ENCODE data around the gene ISCA2. TPM values are rescaled to one million over a fixed set of nuclear protein-coding genes. Genes with fewer than 3 reads are reported as not detected.

The ISCA2 gene
- total RNA-seq, 4 donors from 2014 or later = 7.9 to 14.7 (median 11.2) TPM

DNA sequence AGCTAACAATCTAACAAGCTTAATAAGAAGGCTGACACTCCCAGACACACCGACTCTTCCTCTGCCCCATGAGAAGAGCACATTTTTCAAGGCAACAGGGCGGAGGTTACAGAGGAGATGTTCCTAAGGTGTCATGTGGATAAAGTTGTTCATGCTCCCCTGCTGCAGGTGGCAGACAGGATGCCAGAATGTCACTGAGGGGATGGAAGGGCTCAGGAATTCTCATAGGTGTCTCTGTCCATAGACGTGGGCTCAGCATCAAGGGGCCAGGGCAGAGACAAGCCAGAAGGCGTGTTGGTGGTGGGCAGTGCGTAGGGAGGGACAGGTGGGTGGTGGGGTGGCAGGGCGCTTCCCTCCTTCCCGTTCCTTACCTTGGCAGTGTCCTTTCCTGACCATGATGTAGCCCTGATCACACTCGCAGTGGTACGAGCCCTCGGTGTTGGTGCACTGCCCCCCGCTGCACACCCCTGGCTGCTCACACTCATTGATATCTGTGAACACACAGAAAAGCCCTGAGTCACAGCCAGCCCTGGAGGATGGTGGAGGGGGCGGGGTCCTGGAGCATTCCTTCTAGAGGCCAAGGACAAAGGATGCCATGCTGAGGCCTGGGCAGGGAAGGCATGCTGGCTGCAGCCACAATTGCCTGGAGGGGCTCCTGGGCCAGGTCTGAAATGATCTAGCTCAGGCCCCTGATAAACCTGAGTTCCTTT lies 23.0 kb downstream of the ISCA2 start:
- TF ChIP-seq, protein P1, sequence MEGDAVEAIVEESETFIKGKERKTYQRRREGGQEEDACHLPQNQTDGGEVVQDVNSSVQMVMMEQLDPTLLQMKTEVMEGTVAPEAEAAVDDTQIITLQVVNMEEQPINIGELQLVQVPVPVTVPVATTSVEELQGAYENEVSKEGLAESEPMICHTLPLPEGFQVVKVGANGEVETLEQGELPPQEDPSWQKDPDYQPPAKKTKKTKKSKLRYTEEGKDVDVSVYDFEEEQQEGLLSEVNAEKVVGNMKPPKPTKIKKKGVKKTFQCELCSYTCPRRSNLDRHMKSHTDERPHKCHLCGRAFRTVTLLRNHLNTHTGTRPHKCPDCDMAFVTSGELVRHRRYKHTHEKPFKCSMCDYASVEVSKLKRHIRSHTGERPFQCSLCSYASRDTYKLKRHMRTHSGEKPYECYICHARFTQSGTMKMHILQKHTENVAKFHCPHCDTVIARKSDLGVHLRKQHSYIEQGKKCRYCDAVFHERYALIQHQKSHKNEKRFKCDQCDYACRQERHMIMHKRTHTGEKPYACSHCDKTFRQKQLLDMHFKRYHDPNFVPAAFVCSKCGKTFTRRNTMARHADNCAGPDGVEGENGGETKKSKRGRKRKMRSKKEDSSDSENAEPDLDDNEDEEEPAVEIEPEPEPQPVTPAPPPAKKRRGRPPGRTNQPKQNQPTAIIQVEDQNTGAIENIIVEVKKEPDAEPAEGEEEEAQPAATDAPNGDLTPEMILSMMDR (IDR thresholded peaks at IDR 0.05) = no peak
- TF ChIP-seq EP300 (IDR thresholded peaks at IDR 0.05) (no peak), POLR2AphosphoS5 (IDR thresholded peaks at IDR 0.05) (no peak), POLR2A (IDR thresholded peaks at IDR 0.05) (no peak)
- Histone ChIP-seq H3K9me3 (no peaks in the 10 kb centered on the region), H3K27me3 (no peaks in the 10 kb centered on the region), H3K27ac (no peak overlapping the region), H3K4me1 (peaks cover 9% of the 10 kb centered on the region), H3K4me3 (no peak overlapping the region), H3K36me3 (peaks cover 6% of the 10 kb centered on the region)
- WGBS = 83% methylated on average over 12 of the region's 12 CpGs
- no peak for DNase-seq (ENCODE audit: low spot score in 2 of 2)

DNA sequence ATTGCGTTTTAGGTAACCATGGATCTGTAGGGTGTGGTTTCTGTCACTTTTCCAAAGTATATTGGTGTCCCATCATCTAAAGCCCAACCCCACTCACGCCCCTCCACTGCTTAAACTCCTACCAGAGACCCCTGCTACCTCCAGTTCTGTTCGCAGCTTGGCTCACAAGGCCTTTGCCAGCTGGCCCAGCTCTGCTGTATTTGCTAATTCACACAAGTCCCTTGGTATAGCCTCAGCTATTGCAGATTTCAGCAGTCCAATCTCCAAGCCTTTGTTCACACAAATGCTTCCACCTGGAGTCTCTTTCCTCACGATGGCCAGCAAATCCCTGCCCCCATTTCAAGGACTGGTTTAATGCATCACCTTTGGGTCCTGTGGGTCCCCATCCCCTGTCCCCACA lies 24.2 kb downstream of the ISCA2 start:
- Histone ChIP-seq H3K27ac (no peak overlapping the region), H3K4me1 (peaks cover 9% of the 10 kb centered on the region), H3K4me3 (no peak overlapping the region), H3K27me3 (no peaks in the 10 kb centered on the region), H3K36me3 (peaks cover 11% of the 10 kb centered on the region), H3K9me3 (no peaks in the 10 kb centered on the region)
- 58% methylated on average over 4 of the region's 4 CpGs for WGBS
- no peak for DNase-seq (ENCODE audit: low spot score in 2 of 2)
- TF ChIP-seq EP300 (IDR thresholded peaks at IDR 0.05) (no peak), POLR2A (IDR thresholded peaks at IDR 0.05) (no peak), POLR2AphosphoS5 (IDR thresholded peaks at IDR 0.05) (no peak)
- TF ChIP-seq, protein P1 (IDR thresholded peaks at IDR 0.05) = no peak

DNA sequence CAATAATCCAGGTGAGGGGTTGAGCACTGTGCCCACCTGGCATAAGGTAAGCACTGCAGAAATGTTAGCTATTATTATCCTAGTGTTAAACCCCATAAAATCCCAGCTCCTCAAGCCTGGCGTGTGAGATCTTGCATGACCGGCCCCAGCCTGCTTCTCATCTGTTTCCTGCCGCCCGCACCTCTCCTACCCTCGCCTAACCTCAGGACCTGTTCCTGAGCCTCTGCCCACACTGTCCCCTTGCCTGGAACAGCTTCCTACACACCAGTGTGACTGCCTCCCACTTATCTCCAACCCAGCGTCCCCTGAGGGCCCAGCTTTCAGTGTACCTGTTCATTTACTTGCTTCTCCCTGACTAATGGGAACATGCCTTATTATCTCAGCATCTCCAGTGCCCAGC lies 24.7 kb downstream of the ISCA2 start:
- Histone ChIP-seq H3K27me3 (no peaks in the 10 kb centered on the region), H3K4me1 (peaks cover 9% of the 10 kb centered on the region), H3K36me3 (peaks cover 12% of the 10 kb centered on the region), H3K4me3 (no peak overlapping the region), H3K27ac (no peak overlapping the region), H3K9me3 (no peaks in the 10 kb centered on the region)
- TF ChIP-seq, protein P1 (IDR thresholded peaks at IDR 0.05) = no peak
- no peak for TF ChIP-seq POLR2AphosphoS5 (IDR thresholded peaks at IDR 0.05)
- no peak for TF ChIP-seq EP300 (IDR thresholded peaks at IDR 0.05)
- TF ChIP-seq POLR2A (IDR thresholded peaks at IDR 0.05) = no peak
- DNase-seq (ENCODE audit: low spot score in 2 of 2) = no peak
- WGBS = 43% methylated on average over 6 of the region's 6 CpGs

DNA sequence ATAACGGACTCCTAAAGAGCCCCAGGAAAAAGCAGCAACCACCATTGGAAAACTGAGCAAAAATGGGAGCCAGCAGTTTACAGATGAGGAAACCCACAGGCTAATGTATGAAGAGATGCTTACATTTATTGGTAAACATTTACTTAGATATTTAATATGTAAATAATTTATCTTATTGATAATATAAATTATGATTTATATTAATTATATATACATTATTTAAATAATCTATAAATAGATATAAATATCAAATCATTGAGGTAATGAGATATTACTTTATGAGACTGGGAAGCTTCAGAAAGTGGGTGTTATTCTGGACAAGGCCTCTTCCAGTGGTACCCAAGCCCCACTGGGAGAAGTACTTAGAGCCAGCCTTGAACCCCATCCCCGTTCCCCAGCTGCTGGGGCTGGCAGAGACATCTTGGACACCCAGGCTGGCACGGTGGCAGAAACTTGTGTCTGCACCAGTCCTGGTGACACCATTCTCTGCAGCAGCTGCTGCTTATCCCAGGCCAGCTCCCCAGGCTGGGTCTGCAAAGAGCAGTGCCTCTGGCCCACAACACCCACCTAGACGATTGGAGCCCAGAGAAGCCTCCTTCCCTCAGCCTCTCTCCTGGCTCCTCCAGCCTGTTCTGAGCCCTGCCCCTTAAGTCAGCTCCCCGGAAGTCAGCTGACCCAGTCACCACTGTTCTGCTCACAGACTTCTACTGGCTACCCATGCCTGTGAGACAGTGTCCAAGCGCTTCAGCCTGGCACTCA lies 25.9 kb downstream of the ISCA2 start:
- no peak overlapping the region for H3K27ac ChIP-seq
- peaks cover 12% of the 10 kb centered on the region for H3K36me3 ChIP-seq
- no peak overlapping the region for H3K4me3 ChIP-seq
- no peaks in the 10 kb centered on the region for H3K27me3 ChIP-seq
- TF ChIP-seq POLR2AphosphoS5 (IDR thresholded peaks at IDR 0.05) (no peak), POLR2A (IDR thresholded peaks at IDR 0.05) (no peak), EP300 (IDR thresholded peaks at IDR 0.05) (no peak)
- TF ChIP-seq, protein P1 (IDR thresholded peaks at IDR 0.05) = no peak
- DNase-seq (ENCODE audit: low spot score in 2 of 2) = no peak
- peaks cover 4% of the 10 kb centered on the region for H3K4me1 ChIP-seq
- WGBS = 78% methylated on average over 6 of the region's 6 CpGs
- H3K9me3 ChIP-seq = no peaks in the 10 kb centered on the region

DNA sequence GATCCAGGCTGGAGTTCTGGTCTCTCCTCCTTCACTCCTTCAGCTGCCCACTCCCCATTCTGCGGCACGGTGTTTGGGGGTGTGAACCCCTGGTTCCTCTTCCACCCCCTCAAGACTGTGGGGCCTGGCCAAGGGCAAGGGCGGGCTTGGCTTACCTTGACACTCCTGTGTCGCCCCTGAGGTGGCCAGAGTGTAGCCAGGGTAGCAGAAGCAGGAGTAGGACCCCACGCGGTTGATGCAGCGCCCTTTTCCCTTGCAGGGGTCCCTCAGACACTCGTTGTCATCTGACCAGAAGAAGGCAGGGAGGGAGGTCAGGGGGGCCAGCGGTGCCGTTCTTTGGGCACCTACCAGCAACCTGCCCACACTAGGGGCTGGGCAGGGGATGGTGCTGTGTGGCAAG lies 28.2 kb downstream of the ISCA2 start:
- Histone ChIP-seq H3K4me1 (peaks cover 4% of the 10 kb centered on the region), H3K27me3 (no peaks in the 10 kb centered on the region), H3K4me3 (no peak overlapping the region), H3K27ac (no peak overlapping the region), H3K9me3 (no peaks in the 10 kb centered on the region), H3K36me3 (peaks cover 12% of the 10 kb centered on the region)
- 95% methylated on average over 9 of the region's 10 CpGs for WGBS
- TF ChIP-seq, protein P1 (IDR thresholded peaks at IDR 0.05) = no peak
- TF ChIP-seq EP300 (IDR thresholded peaks at IDR 0.05) = no peak
- TF ChIP-seq POLR2A (IDR thresholded peaks at IDR 0.05) = no peak
- TF ChIP-seq POLR2AphosphoS5 (IDR thresholded peaks at IDR 0.05) = no peak
- no peak for DNase-seq (ENCODE audit: low spot score in 2 of 2)
